GM12878 (cell line): ENCODE data around the gene CENPO. TPM values are rescaled to one million over a fixed set of nuclear protein-coding genes. Genes with fewer than 3 reads are reported as not detected.

Experiments used
- ATAC-seq: fragments of 200-7000 bp; cut with Tn5 transposase; 3 replicates; pipeline ENCODE4 v1.9.1; 2020; ENCODE audit warnings: mild to moderate bottlenecking, moderate library complexity
- BruUV-seq: library from RNA; stranded (reverse); fragments of 400-500 nt; replicated peaks from 2 replicates; lab custom pipeline; 2021; lab: Mats Ljungman, UMichigan
- CTCF ChIA-PET: fragments of 300-600 bp; sonication (Branson Sonifier 250); formaldehyde crosslinking; extraction: SDS; loops from one replicate; lab custom pipeline; 2021; ENCODE audit warnings: inconsistent platforms; lab: Yijun Ruan, JAX
- POLR2A ChIA-PET: fragments of 350-600 bp; formaldehyde crosslinking; extraction: SDS; loops from one replicate; lab custom pipeline; 2021; ENCODE audit warnings: inconsistent platforms; lab: Charles Lee
- RAD21 ChIA-PET: fragments of 300-600 bp; sonication (Branson Sonifier 250); formaldehyde crosslinking; loops from one replicate; lab custom pipeline; 2023; ENCODE audit warnings: antibody characterized with exemption; ENCODE audit not compliant: unreplicated experiment; lab: Charles Lee
- SMC1A ChIA-PET: fragments of 300-600 bp; sonication (Branson Sonifier 250); formaldehyde crosslinking; loops from one replicate; lab custom pipeline; 2023; ENCODE audit not compliant: unreplicated experiment, uncharacterized antibody; lab: Charles Lee
- DNase-seq: peaks from one replicate; pipeline ENCODE4 v3.0.0-alpha.2; 2011; ENCODE audit warnings: low read depth, low spot score
- FAIRE-seq: peaks from 3 replicates; lab custom pipeline; 2011; peaks lifted over from hg19 to GRCh38; lab: Jason Lieb, UNC
- H2AFZ ChIP-seq: 2 replicates; pipeline ENCODE4 v1.6.0; 2011; ENCODE audit warnings: low read depth, low read length, control low read depth; ENCODE audit not compliant: control insufficient read depth
- H3K27ac ChIP-seq: 2 replicates; pipeline ENCODE4 v1.5.1; 2011; ENCODE audit warnings: control low read depth; ENCODE audit not compliant: control insufficient read depth, insufficient read depth
- H3K27me3 ChIP-seq, 2 experiments: replicated peaks in 1 of 2; 2 replicates each; pipeline versions ENCODE4 v1.6.0 to v1.6.1; 2011; ENCODE audit warnings: low read length in 1 of 2; ENCODE audit not compliant: control insufficient read depth in 2 of 2, insufficient read depth in 2 of 2
- H3K36me3 ChIP-seq, 2 experiments: 2 replicates each; pipeline ENCODE4 v1.5.1; 2011; ENCODE audit warnings: low read length in 1 of 2; ENCODE audit not compliant: control insufficient read depth in 2 of 2, insufficient read depth in 2 of 2
- H3K4me1 ChIP-seq: 2 replicates; pipeline ENCODE4 v1.6.1; 2011; ENCODE audit warnings: mild to moderate bottlenecking, low read length, moderate library complexity, mixed read lengths; ENCODE audit not compliant: control insufficient read depth, insufficient read depth
- H3K4me2 ChIP-seq: 2 replicates; pipeline ENCODE4 v1.6.0; 2011; ENCODE audit warnings: control low read depth; ENCODE audit not compliant: control insufficient read depth, insufficient read depth
- H3K4me3 ChIP-seq: fragments of 200-600 bp; sonication (generic); 2 replicates; pipeline ENCODE4 v1.5.1; 2016
- H3K79me2 ChIP-seq: 2 replicates; pipeline ENCODE4 v1.6.0; 2011; ENCODE audit warnings: low read length; ENCODE audit not compliant: control insufficient read depth, insufficient read depth
- H3K9ac ChIP-seq: 2 replicates; pipeline ENCODE4 v1.8.0; 2011; ENCODE audit warnings: low read length, control low read depth, mixed read lengths; ENCODE audit not compliant: control insufficient read depth, insufficient read depth
- H3K9me3 ChIP-seq: replicated peaks from 3 replicates; pipeline ENCODE4 v1.5.1; 2011; ENCODE audit warnings: mild to moderate bottlenecking, low read length; ENCODE audit not compliant: control insufficient read depth, insufficient read depth
- H4K20me1 ChIP-seq: 2 replicates; pipeline ENCODE4 v1.6.0; 2011; ENCODE audit not compliant: control insufficient read depth, insufficient read depth
- E4F1 ChIP-seq: fragments of 450-650 bp; IDR thresholded peaks from 2 replicates; pipeline ENCODE4 v1.6.1; 2018; ENCODE audit warnings: borderline replicate concordance, mild to moderate bottlenecking; ENCODE audit not compliant: partially characterized antibody
- ELK1 ChIP-seq: IDR thresholded peaks from 2 replicates; pipeline ENCODE4 v1.6.1; 2012; ENCODE audit warnings: low read depth, low read length, improper control_type of control experiment
- EZH2 ChIP-seq: IDR thresholded peaks from 2 replicates; pipeline ENCODE4 v1.6.1; 2012; ENCODE audit warnings: low read depth, mild to moderate bottlenecking, control low read depth, inconsistent platforms, low read length, borderline replicate concordance; ENCODE audit not compliant: control insufficient read depth
- IRF4 ChIP-seq: IDR thresholded peaks from 2 replicates; pipeline ENCODE4 v1.6.1; 2011; ENCODE audit warnings: low read depth, low read length
- LARP7 ChIP-seq: fragments of 450-650 bp; IDR thresholded peaks from 2 replicates; pipeline ENCODE4 v1.6.1; 2017; ENCODE audit warnings: mild to moderate bottlenecking
- PKNOX1 ChIP-seq: fragments of 450-650 bp; IDR thresholded peaks from 2 replicates; pipeline ENCODE4 v1.6.1; 2016; ENCODE audit warnings: mild to moderate bottlenecking
- POLR2A ChIP-seq: IDR thresholded peaks from 2 replicates; pipeline ENCODE4 v1.6.1; 2011; ENCODE audit warnings: low read depth, mild to moderate bottlenecking, low read length
- RAD51 ChIP-seq: fragments of 450-650 bp; IDR thresholded peaks from 2 replicates; pipeline ENCODE4 v1.6.1; 2016; ENCODE audit warnings: moderate library complexity, mild to moderate bottlenecking, inconsistent platforms
- RELA ChIP-seq: fragments of 450-650 bp; IDR thresholded peaks from 2 replicates; pipeline ENCODE4 v1.8.0; 2014; ENCODE audit warnings: borderline replicate concordance; ENCODE audit not compliant: partially characterized antibody
- SMAD5 ChIP-seq: IDR thresholded peaks from 2 replicates; pipeline ENCODE4 v1.6.1; 2016; ENCODE audit warnings: antibody characterized with exemption, low read depth
- SPI1 ChIP-seq: IDR thresholded peaks from 2 replicates; pipeline ENCODE4 v1.6.1; 2011; ENCODE audit warnings: low read depth, mild to moderate bottlenecking, low read length, moderate library complexity, borderline replicate concordance; ENCODE audit not compliant: insufficient read depth
- YBX1 ChIP-seq: fragments of 450-650 bp; IDR thresholded peaks from 2 replicates; pipeline ENCODE4 v1.6.1; 2016; ENCODE audit warnings: antibody characterized with exemption
- ZBED1 ChIP-seq: IDR thresholded peaks from 2 replicates; pipeline ENCODE4 v1.6.1; 2016; ENCODE audit warnings: borderline replicate concordance
- ZNF24 ChIP-seq: fragments of 450-650 bp; IDR thresholded peaks from 2 replicates; pipeline ENCODE4 v1.6.1; 2017; ENCODE audit warnings: antibody characterized with exemption, mild to moderate bottlenecking
- ZNF622 ChIP-seq: fragments of 450-650 bp; IDR thresholded peaks from 2 replicates; pipeline ENCODE4 v1.6.1; 2017; ENCODE audit warnings: mild to moderate bottlenecking, inconsistent platforms
- WGBS: methylation state at CpG from one replicate; pipeline ENCODE4 v1.1.6; 2016; ENCODE audit warnings: low lambda C conversion rate; ENCODE audit not compliant: insufficient replicate concordance, insufficient coverage; ENCODE audit errors: missing lambda C conversion rate; 5-methylcytosine and 5-hydroxymethylcytosine counted together
- in situ Hi-C: fragments of 300-500 bp; cut with MboI; formaldehyde crosslinking; loops from 9 replicates; pipeline ENCODE4 v1.14.3; 2018; ENCODE audit warnings: mixed read lengths
- intact Hi-C: fragments of 100-400 bp; cut with micrococcal nuclease; formaldehyde crosslinking; loops from one replicate; pipeline ENCODE4 v1.14.2; 2022; ENCODE audit not compliant: unreplicated experiment
- polyA plus RNA-seq, 11 experiments: library from polyadenylated mRNA; depleted of rRNA in 4 of 11; unstranded in 6 of 11; stranded (reverse) in 5 of 11; fragments of >200 nt; fragmentation: Nextera tagmentation in 4 of 11; fragmentation: Illumina TruSeq in 1 of 11; extraction: Ambion mirVana in 4 of 11; extraction: Trizol in 1 of 11; gene quantifications; 1 replicate in 1 of 11; 2 replicates in 10 of 11; pipeline versions ENCODE4 v1.2.1 to v1.2.3, GENCODE V29; 2011 to 2016; ENCODE audit warnings: inconsistent platforms in 2 of 11, missing spikeins in 2 of 11, low read depth in 1 of 11
- total RNA-seq, 4 experiments: library from RNA; depleted of rRNA in 3 of 4; stranded (reverse); fragments of >200 nt in 3 of 4; fragmentation: Illumina TruSeq in 1 of 4; extraction: Trizol in 1 of 4; gene quantifications; 2 replicates each; pipeline versions ENCODE4 v1.2.1 to v1.2.3, GENCODE V29; 2013 to 2021

Gene CENPO
- total and polyA plus RNA-seq, 10 of the 15 experiments (the other 5 are each of a cell fraction or from before 2014, with no cell fraction given), result 18.7 to 37.0 (median 31.4) TPM

GRCh38 chr2:24809316-24810007, 16.2 kb downstream of the CENPO start:
- no peak overlapping the region for H3K4me3 ChIP-seq

More at GRCh38 chr2:24809316-24810007, 16.2 kb downstream of the CENPO start:
- no peaks in the 10 kb centered on the region for H3K27me3 ChIP-seq
- SMC1A ChIA-PET, result interaction anchor here (0.6 to 1.5 kb wide), 7 partner anchors 11 to 387 kb away, joined by 3 to 6 read pairs (median 3); partner anchors contain the start of genes CENPO and PTRHD1
- H3K4me1 ChIP-seq, result no peaks in the 10 kb centered on the region
- TF ChIP-seq RAD51 (no peak), SMAD5 (no peak), E4F1 (no peak), ZNF622 (no peak), POLR2A (no peak), ZBED1 (no peak), ELK1 (no peak), PKNOX1 (no peak), LARP7 (no peak), IRF4 (no peak), RELA (no peak), EZH2 (no peak), ZNF24 (no peak), YBX1 (no peak), SPI1 (no peak)
- ATAC-seq (no peak), DNase-seq (no peak), FAIRE-seq (no peak)
- in situ Hi-C loops (no loop called here), intact Hi-C loops (no loop called here)
- CTCF ChIA-PET, result interaction anchor here (0.6 to 1.8 kb wide), 6 partner anchors 16 to 399 kb away, joined by 3 to 6 read pairs (median 3); partner anchors contain the start of genes CENPO and PTRHD1
- H3K9me3 ChIP-seq, result no peaks in the 10 kb centered on the region; the same call in 2 of the 3 replicates
- BruUV-seq, result no TSS peak
- POLR2A ChIA-PET, result interaction anchor here (0.6 to 1.5 kb wide), 3 partner anchors 16 to 74 kb away, joined by 3 to 5 read pairs (median 3); partner anchors contain the start of genes CENPO and PTRHD1
- H2AFZ ChIP-seq, result no peak overlapping the region
- H3K36me3 ChIP-seq, result peaks cover 2 to 3% of the 10 kb centered on the region in 2 experiments; a peak in 1 of 4 replicates
- 95% methylated on average over 4 of the region's 4 CpGs for WGBS
- no peaks in the 10 kb centered on the region for H4K20me1 ChIP-seq
- H3K79me2 ChIP-seq, result peaks cover 25% of the 10 kb centered on the region
- RAD21 ChIA-PET, result interaction anchor here (0.5 to 2.0 kb wide), 2 partner anchors 387 to 711 kb away, joined by 3 to 5 read pairs; no protein-coding TSS in a partner anchor
- H3K4me2 ChIP-seq, result no peak overlapping the region
- no peak overlapping the region for H3K9ac ChIP-seq
- no peak overlapping the region for H3K27ac ChIP-seq
